SK-N-SH (cell line): ENCODE data around the gene EPB41L2.

Source experiments
- FOXJ3 ChIP-seq: sonication (generic); formaldehyde crosslinking; IDR thresholded peaks from 2 replicates; pipeline ENCODE4 v1.5.1; 2020; ENCODE audit warnings: mild to moderate bottlenecking, missing genetic modification reagents
- GABPA ChIP-seq: IDR thresholded peaks from 2 replicates; pipeline ENCODE4 v1.4.0; 2012; ENCODE audit warnings: low read depth, mild to moderate bottlenecking
- MEF2A ChIP-seq: IDR thresholded peaks from 2 replicates; pipeline ENCODE4 v1.4.0; 2012; ENCODE audit warnings: low read depth, borderline replicate concordance
- MXI1 ChIP-seq: IDR thresholded peaks from 2 replicates; pipeline ENCODE4 v1.6.1; 2012; ENCODE audit warnings: mild to moderate bottlenecking, low read depth, low read length, improper control_type of control experiment
- POLR2AphosphoS5 ChIP-seq: IDR thresholded peaks from 2 replicates; pipeline ENCODE4 v1.6.1; 2012; ENCODE audit warnings: low read depth, low read length
- SMC3 ChIP-seq: IDR thresholded peaks from 2 replicates; pipeline ENCODE4 v1.6.1; 2012; ENCODE audit warnings: low read depth, low read length, improper control_type of control experiment
- TF ChIP-seq, protein P1 (sequence below): fragments of 200-600 bp; sonication (generic); IDR thresholded peaks from 2 replicates; pipeline ENCODE4 v1.6.1; 2017; ENCODE audit warnings: antibody characterized with exemption, mild to moderate bottlenecking, moderate library complexity
- TF ChIP-seq, protein P2 (sequence below): IDR thresholded peaks from 2 replicates; pipeline ENCODE4 v1.4.0; 2012; ENCODE audit warnings: low read depth

DNA sequence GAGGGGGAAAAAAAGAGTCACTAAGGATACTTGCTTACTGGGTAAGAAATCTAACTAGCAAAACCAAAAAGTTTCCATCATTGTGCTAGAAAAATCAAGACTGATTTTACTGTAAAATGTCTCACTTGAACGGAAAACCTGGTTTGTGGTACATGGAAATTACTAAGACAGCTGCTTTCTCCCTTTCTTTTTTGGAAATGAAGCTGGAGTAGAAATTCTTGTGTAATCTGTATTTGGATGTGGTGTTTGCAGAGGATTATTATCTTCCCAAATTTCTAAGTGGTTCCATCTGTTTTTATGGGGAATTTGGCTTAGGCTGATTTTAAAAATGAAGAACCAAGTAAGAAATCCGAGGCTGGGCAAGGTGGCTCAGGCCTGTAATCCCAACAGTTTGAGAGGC is 20.4 kb downstream of the EPB41L2 start:
- no peak for TF ChIP-seq POLR2AphosphoS5
- TF ChIP-seq, protein P1, sequence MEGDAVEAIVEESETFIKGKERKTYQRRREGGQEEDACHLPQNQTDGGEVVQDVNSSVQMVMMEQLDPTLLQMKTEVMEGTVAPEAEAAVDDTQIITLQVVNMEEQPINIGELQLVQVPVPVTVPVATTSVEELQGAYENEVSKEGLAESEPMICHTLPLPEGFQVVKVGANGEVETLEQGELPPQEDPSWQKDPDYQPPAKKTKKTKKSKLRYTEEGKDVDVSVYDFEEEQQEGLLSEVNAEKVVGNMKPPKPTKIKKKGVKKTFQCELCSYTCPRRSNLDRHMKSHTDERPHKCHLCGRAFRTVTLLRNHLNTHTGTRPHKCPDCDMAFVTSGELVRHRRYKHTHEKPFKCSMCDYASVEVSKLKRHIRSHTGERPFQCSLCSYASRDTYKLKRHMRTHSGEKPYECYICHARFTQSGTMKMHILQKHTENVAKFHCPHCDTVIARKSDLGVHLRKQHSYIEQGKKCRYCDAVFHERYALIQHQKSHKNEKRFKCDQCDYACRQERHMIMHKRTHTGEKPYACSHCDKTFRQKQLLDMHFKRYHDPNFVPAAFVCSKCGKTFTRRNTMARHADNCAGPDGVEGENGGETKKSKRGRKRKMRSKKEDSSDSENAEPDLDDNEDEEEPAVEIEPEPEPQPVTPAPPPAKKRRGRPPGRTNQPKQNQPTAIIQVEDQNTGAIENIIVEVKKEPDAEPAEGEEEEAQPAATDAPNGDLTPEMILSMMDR = no peak
- no peak for TF ChIP-seq FOXJ3 (CRISPR knock-in tag)
- no peak for TF ChIP-seq MEF2A
- TF ChIP-seq, protein P2, sequence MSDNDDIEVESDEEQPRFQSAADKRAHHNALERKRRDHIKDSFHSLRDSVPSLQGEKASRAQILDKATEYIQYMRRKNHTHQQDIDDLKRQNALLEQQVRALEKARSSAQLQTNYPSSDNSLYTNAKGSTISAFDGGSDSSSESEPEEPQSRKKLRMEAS = no peak
- TF ChIP-seq SMC3 = no peak
- no peak for TF ChIP-seq GABPA
- TF ChIP-seq MXI1 = no peak
